Measurements from ENCODE around the gene CRLF2.

DNA sequence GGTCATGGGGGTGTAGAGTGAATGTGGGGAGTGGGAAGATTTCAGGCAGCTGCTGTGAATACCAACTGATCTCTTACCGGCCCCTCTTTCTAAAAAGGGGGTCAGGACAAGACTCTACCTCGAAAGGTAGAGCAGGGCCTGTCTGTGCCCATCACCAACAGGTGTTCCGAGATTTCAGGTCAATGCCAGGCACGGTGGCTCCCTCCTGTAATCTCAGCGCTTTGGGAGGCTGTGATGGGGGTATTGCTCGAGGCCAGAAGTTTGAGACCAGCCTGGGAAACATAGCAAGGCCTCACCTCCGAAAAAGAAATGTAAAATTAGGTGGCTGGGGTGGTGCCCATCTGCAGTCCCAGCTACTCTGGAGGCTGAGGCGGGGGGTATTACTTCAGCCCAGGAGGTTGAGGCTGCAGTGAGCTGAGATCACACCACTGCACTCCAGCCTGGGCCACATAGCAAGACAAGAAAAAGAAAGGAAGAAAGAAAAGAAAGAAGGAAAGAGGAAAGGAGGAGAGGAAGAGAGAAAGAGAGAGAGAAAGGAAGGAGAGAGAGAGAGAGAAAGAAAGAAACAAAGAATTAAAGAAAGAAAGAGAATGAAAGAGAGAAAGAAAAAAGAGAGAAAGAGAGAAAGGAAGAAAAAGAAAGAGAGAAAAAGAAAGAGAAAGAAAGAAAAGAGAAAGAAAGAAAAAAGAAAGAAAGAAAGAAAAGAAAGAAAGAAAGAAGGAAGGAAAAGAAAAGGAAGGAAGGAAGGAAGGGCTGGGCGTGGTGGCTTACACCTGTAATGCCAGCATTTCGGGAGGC is 50.1 kb downstream of the CRLF2 start:
- no peak for TF ChIP-seq CBX5 (IDR thresholded peaks at IDR 0.05; ENCODE audit: low read depth)
- TF ChIP-seq TAF1 (IDR thresholded peaks at IDR 0.05; ENCODE audit: borderline replicate concordance, low read depth, low read length), result no peak
- TF ChIP-seq FOXM1 (IDR thresholded peaks at IDR 0.05; ENCODE audit: low read depth, low read length), result no peak
- TF ChIP-seq FOS (IDR thresholded peaks at IDR 0.05; ENCODE audit: borderline replicate concordance, extremely low read depth, insufficient read length), result no peak

Measured in GM12878 (cell line).